Stimulated activated naive CD8-positive, alpha-beta T cell treated with anti-CD3 and anti-CD28 coated beads, Interleukin-15, Interleukin-2, amounts not matched to agents 100 U/mL and 50 U/mL, for 24 hours (primary cell): Measurements from ENCODE around the gene IST1.

Source experiments
- ATAC-seq: fragments of 150-1000 bp; cut with Tn5 transposase; one replicate; pipeline ENCODE4 v1.10.0; 2021
- DNase-seq: peaks from one replicate; pipeline ENCODE4 v3.0.0; 2021

Gene IST1

GRCh38 chr16:71917900-71918299, 22.6 kb downstream of the IST1 start:
- DNase-seq (no peak), ATAC-seq (no peak)

GRCh38 chr16:71919035-71919434, 23.7 kb downstream of the IST1 start:
- DNase-seq (no peak), ATAC-seq (no peak)

GRCh38 chr16:71920658-71921057, 25.3 kb downstream of the IST1 start:
- ATAC-seq: no peak
- DNase-seq: no peak

GRCh38 chr16:71923941-71924690, 28.8 kb downstream of the IST1 start:
- no peak for ATAC-seq

GRCh38 chr16:71924710-71925109, 29.4 kb downstream of the IST1 start:
- ATAC-seq (no peak), DNase-seq (no peak)

More at GRCh38 chr16:71923941-71924690, 28.8 kb downstream of the IST1 start:
- no peak for DNase-seq

GRCh38 chr16:71927383-71927782, 32.1 kb downstream of the IST1 start:
- DNase-seq (no peak), ATAC-seq (no peak)

- no peak for ATAC-seq
Measured at GRCh38 chr16:71927787-71928186, 32.5 kb downstream of the IST1 start.

GRCh38 chr16:71929048-71929447, 33.7 kb downstream of the IST1 start:
- ATAC-seq (no peak), DNase-seq (no peak)

More at GRCh38 chr16:71927787-71928186, 32.5 kb downstream of the IST1 start:
- no peak for DNase-seq

GRCh38 chr16:71930013-71930563, 34.8 kb downstream of the IST1 start:
- no peak for ATAC-seq
- no peak for DNase-seq

- DNase-seq: no peak
- ATAC-seq: no peak
Measured at GRCh38 chr16:71931001-71931400, 35.7 kb downstream of the IST1 start.

- no peak for ATAC-seq
Measured at GRCh38 chr16:71931599-71931998, 36.3 kb downstream of the IST1 start.

GRCh38 chr16:71933017-71933416, 37.7 kb downstream of the IST1 start:
- DNase-seq (no peak), ATAC-seq (no peak)

More at GRCh38 chr16:71931599-71931998, 36.3 kb downstream of the IST1 start:
- DNase-seq: no peak

- no peak for DNase-seq
- no peak for ATAC-seq
Measured at GRCh38 chr16:71933913-71934695, 38.8 kb downstream of the IST1 start.

GRCh38 chr16:71937868-71938510, 42.7 kb downstream of the IST1 start:
- ATAC-seq (no peak), DNase-seq (no peak)

- ATAC-seq (no peak), DNase-seq (no peak)
Measured at GRCh38 chr16:71943887-71944286, 48.6 kb downstream of the IST1 start.

GRCh38 chr16:71945616-71946015, 50.3 kb downstream of the IST1 start:
- DNase-seq (no peak), ATAC-seq (no peak)

GRCh38 chr16:71952825-71953224, 57.5 kb downstream of the IST1 start:
- DNase-seq: no peak
- no peak for ATAC-seq

GRCh38 chr16:71954180-71954579, 58.8 kb downstream of the IST1 start:
- DNase-seq (no peak), ATAC-seq (no peak)

- ATAC-seq (peak; percentile 32), DNase-seq (no peak)
Measured at GRCh38 chr16:71954699-71955195, 59.4 kb downstream of the IST1 start.

- no peak for ATAC-seq
Measured at GRCh38 chr16:71956486-71956885, 61.2 kb downstream of the IST1 start.

GRCh38 chr16:71961066-71962039, 66.0 kb downstream of the IST1 start:
- DNase-seq (peak; percentile 83), ATAC-seq (peak; percentile 89)

More at GRCh38 chr16:71956486-71956885, 61.2 kb downstream of the IST1 start:
- no peak for DNase-seq
